Osteoblast (primary cell): Measurements from ENCODE around the gene RASIP1. TPM values are rescaled to one million over a fixed set of nuclear protein-coding genes. Genes with fewer than 3 reads are reported as not detected.

Experiments used
- DNase-seq: peaks from one replicate; pipeline ENCODE4 v3.0.0; 2011; ENCODE audit warnings: low spot score, mixed read lengths; ENCODE audit not compliant: insufficient read length; ENCODE audit errors: missing footprints
- H2AFZ ChIP-seq: 2 replicates; pipeline ENCODE4 v1.6.0; 2011; ENCODE audit warnings: mild to moderate bottlenecking, low read length
- H3K27ac ChIP-seq: 2 replicates; pipeline ENCODE4 v1.5.1; 2011; ENCODE audit warnings: mild to moderate bottlenecking, low read depth, low read length, moderate library complexity
- H3K27me3 ChIP-seq: 2 replicates; pipeline ENCODE4 v1.6.0; 2012; ENCODE audit warnings: mild to moderate bottlenecking, control low read depth, inconsistent platforms, low read length, moderate library complexity; ENCODE audit not compliant: insufficient read depth
- H3K36me3 ChIP-seq: 2 replicates; pipeline ENCODE4 v1.5.1; 2011; ENCODE audit warnings: mild to moderate bottlenecking, low read length, control low read depth, moderate library complexity; ENCODE audit not compliant: insufficient read depth
- H3K4me1 ChIP-seq: 2 replicates; pipeline ENCODE4 v1.5.1; 2011; ENCODE audit warnings: mild to moderate bottlenecking, low read length, control low read depth, moderate library complexity; ENCODE audit not compliant: insufficient read depth
- H3K4me2 ChIP-seq: 2 replicates; pipeline ENCODE4 v1.6.0; 2011; ENCODE audit warnings: mild to moderate bottlenecking, low read length; ENCODE audit not compliant: insufficient read depth
- H3K4me3 ChIP-seq: fragments of 200-600 bp; sonication (generic); 3 replicates; pipeline ENCODE4 v1.5.1; 2012; ENCODE audit warnings: mild to moderate bottlenecking, low read length, inconsistent platforms; ENCODE audit not compliant: insufficient read depth
- H3K79me2 ChIP-seq: 2 replicates; pipeline ENCODE4 v1.6.0; 2012; ENCODE audit warnings: mild to moderate bottlenecking, low read length, control low read depth, inconsistent platforms; ENCODE audit not compliant: insufficient read depth
- H3K9me3 ChIP-seq: 2 replicates; pipeline ENCODE4 v1.5.1; 2011; ENCODE audit warnings: low read depth, low read length, control low read depth
- H4K20me1 ChIP-seq: 2 replicates; pipeline ENCODE4 v1.6.0; 2012; ENCODE audit warnings: mild to moderate bottlenecking, low read length, control low read depth; ENCODE audit not compliant: insufficient read depth
- total RNA-seq: library from RNA; depleted of rRNA; stranded (reverse); fragments of >200 nt; gene quantifications from 2 replicates; pipeline ENCODE4 v1.2.3, GENCODE V29; 2012
- TF ChIP-seq, protein P1 (sequence below): IDR thresholded peaks from 2 replicates; pipeline ENCODE4 v1.5.1; 2011; ENCODE audit warnings: mild to moderate bottlenecking, low read depth, low read length, moderate library complexity; ENCODE audit errors: extremely low read depth

Gene RASIP1
- total RNA-seq, 1 donor = 3.6 TPM

DNA sequence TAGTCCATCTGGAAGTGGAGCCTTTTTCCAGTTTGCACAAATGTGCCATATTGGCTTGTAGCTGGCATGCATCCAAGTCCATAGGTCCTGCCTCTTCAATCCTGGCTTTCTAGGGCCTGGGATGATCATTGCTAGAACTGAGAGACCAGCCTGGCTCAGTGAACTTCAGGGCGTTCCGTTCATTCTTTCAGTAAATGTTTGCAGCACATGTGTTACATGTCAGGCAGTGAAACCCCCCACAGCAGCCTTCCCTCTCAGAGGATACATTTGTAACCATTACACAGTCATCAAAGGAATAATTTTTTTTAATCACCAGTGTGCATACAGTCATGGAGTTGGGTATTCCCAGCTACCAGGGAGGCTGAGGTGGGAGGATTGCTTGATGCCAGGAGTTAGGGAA is 35.0 kb downstream of the RASIP1 start:
- Histone ChIP-seq H3K36me3 (peaks cover 3% of the 10 kb centered on the region), H3K27ac (no peak overlapping the region), H3K4me1 (no peaks in the 10 kb centered on the region), H3K27me3 (no peaks in the 10 kb centered on the region), H2AFZ (no peak overlapping the region), H3K9me3 (no peaks in the 10 kb centered on the region), H3K4me3 (no peak overlapping the region), H4K20me1 (no peaks in the 10 kb centered on the region), H3K4me2 (no peak overlapping the region), H3K79me2 (no peaks in the 10 kb centered on the region)
- DNase-seq = peak; percentile 32
- TF ChIP-seq, protein P1, sequence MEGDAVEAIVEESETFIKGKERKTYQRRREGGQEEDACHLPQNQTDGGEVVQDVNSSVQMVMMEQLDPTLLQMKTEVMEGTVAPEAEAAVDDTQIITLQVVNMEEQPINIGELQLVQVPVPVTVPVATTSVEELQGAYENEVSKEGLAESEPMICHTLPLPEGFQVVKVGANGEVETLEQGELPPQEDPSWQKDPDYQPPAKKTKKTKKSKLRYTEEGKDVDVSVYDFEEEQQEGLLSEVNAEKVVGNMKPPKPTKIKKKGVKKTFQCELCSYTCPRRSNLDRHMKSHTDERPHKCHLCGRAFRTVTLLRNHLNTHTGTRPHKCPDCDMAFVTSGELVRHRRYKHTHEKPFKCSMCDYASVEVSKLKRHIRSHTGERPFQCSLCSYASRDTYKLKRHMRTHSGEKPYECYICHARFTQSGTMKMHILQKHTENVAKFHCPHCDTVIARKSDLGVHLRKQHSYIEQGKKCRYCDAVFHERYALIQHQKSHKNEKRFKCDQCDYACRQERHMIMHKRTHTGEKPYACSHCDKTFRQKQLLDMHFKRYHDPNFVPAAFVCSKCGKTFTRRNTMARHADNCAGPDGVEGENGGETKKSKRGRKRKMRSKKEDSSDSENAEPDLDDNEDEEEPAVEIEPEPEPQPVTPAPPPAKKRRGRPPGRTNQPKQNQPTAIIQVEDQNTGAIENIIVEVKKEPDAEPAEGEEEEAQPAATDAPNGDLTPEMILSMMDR = no peak

DNA sequence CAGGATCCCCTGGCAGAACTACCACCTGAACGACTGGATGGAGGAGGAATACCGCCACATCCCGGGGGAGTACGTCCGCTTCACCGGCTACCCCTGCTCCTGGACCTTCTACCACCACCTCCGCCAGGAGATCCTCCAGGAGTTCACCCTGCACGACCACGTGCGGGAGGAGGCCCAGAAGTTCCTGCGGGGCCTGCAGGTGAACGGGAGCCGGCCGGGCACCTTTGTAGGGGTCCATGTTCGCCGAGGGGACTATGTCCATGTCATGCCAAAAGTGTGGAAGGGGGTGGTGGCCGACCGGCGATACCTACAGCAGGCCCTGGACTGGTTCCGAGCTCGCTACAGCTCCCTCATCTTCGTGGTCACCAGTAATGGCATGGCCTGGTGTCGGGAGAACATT is 37.1 kb downstream of the RASIP1 start:
- Histone ChIP-seq H3K27me3 (no peaks in the 10 kb centered on the region), H4K20me1 (no peaks in the 10 kb centered on the region), H3K4me2 (no peak overlapping the region), H3K36me3 (peaks cover 3% of the 10 kb centered on the region), H3K4me3 (no peak overlapping the region), H3K27ac (no peak overlapping the region), H3K9me3 (no peaks in the 10 kb centered on the region), H2AFZ (no peak overlapping the region), H3K79me2 (no peaks in the 10 kb centered on the region), H3K4me1 (peaks cover 4% of the 10 kb centered on the region)
- TF ChIP-seq, protein P1 = no peak
- no peak for DNase-seq

- Histone ChIP-seq H3K4me2 (no peak overlapping the region), H3K27ac (no peak overlapping the region), H2AFZ (no peak overlapping the region), H3K9me3 (no peaks in the 10 kb centered on the region), H3K27me3 (no peaks in the 10 kb centered on the region), H3K4me1 (peaks cover 6% of the 10 kb centered on the region), H3K79me2 (no peaks in the 10 kb centered on the region), H3K36me3 (peaks cover 3% of the 10 kb centered on the region), H3K4me3 (no peak overlapping the region), H4K20me1 (no peaks in the 10 kb centered on the region)
- no peak for DNase-seq
- TF ChIP-seq, protein P1 = no peak
Measured at GRCh38 chr19:48702701-48703100, 37.7 kb downstream of the RASIP1 start.

DNA sequence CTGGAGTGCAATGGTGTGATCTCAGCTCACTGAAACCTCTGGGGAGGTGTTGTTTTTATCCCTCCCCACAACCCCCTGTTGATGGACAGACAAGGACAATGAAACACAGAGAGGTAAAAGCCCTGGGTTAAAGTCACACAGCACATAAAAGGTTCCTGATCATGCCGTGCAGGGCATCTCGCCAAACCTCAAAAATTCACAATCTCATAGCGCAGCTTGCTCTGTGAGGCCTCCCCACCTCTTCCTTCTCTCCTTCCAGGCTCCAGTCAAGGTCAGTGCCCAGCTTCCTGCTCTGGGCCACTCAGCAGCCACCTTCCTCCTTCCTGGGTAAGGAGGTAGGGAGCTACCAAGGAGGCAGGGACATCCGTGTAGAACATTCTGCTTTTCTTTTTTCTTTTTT is 42.4 kb downstream of the RASIP1 start:
- Histone ChIP-seq H4K20me1 (no peaks in the 10 kb centered on the region), H3K4me3 (no peak overlapping the region), H3K36me3 (peaks cover 3% of the 10 kb centered on the region), H3K9me3 (no peaks in the 10 kb centered on the region), H2AFZ (no peak overlapping the region), H3K4me2 (no peak overlapping the region), H3K27ac (no peak overlapping the region), H3K27me3 (peaks cover 14% of the 10 kb centered on the region), H3K4me1 (peaks cover 10% of the 10 kb centered on the region), H3K79me2 (no peaks in the 10 kb centered on the region)
- peak; percentile 85 for DNase-seq
- TF ChIP-seq, protein P1 = no peak
